GM12891 (cell line): ENCODE data around the gene SHISA6.

Experiments used
- DNase-seq: peaks from one replicate; pipeline ENCODE4 v3.0.0; 2011; ENCODE audit warnings: low spot score; ENCODE audit not compliant: insufficient read length
- FAIRE-seq: peaks from 2 replicates; lab custom pipeline; 2011; peaks lifted over from hg19 to GRCh38; lab: Jason Lieb, UNC
- PAX5 ChIP-seq: IDR thresholded peaks from 2 replicates; pipeline ENCODE4 v1.6.1; 2011; ENCODE audit warnings: low read length, moderate library complexity, mild to moderate bottlenecking; ENCODE audit not compliant: insufficient read depth, severe bottlenecking
- POLR2A ChIP-seq: IDR thresholded peaks from 2 replicates; pipeline ENCODE4 v1.6.1; 2011; ENCODE audit warnings: low read depth, low read length, control low read depth
- POLR2AphosphoS5 ChIP-seq: IDR thresholded peaks from 2 replicates; pipeline ENCODE4 v1.6.1; 2011; ENCODE audit warnings: low read depth, low read length, control low read depth
- POU2F2 ChIP-seq: IDR thresholded peaks from 2 replicates; pipeline ENCODE4 v1.6.1; 2011; ENCODE audit warnings: low read depth, mild to moderate bottlenecking, control low read depth, low read length, moderate library complexity
- SPI1 ChIP-seq: IDR thresholded peaks from 2 replicates; pipeline ENCODE4 v1.6.1; 2011; ENCODE audit warnings: low read depth, low read length, control low read depth
- TAF1 ChIP-seq: IDR thresholded peaks from 2 replicates; pipeline ENCODE4 v1.6.1; 2011; ENCODE audit warnings: low read depth, low read length, control low read depth

The SHISA6 gene

GRCh38 chr17:11492511-11492910 lies 251.5 kb downstream of the SHISA6 start:
- DNase-seq (no peak), FAIRE-seq (no peak)
- TF ChIP-seq POLR2AphosphoS5, result no peak
- no peak for TF ChIP-seq TAF1
- TF ChIP-seq SPI1, result no peak
- no peak for TF ChIP-seq PAX5
- no peak for TF ChIP-seq POLR2A
- TF ChIP-seq POU2F2, result no peak

- DNase-seq (no peak), FAIRE-seq (no peak)
- TF ChIP-seq POU2F2, result no peak
- no peak for TF ChIP-seq TAF1
- no peak for TF ChIP-seq POLR2AphosphoS5
- TF ChIP-seq PAX5, result no peak
- no peak for TF ChIP-seq SPI1
- TF ChIP-seq POLR2A, result no peak
These were observed 252.9 kb downstream of the SHISA6 start for GRCh38 chr17:11493936-11494335.

GRCh38 chr17:11495613-11496012 lies 254.6 kb downstream of the SHISA6 start:
- FAIRE-seq (no peak), DNase-seq (no peak)
- TF ChIP-seq POU2F2 (no peak), SPI1 (no peak), TAF1 (no peak), POLR2AphosphoS5 (no peak), PAX5 (no peak), POLR2A (no peak)

- TF ChIP-seq POU2F2 (no peak), SPI1 (no peak), PAX5 (no peak), TAF1 (no peak), POLR2A (no peak), POLR2AphosphoS5 (no peak)
- FAIRE-seq, result no peak
These were observed 258.9 kb downstream of the SHISA6 start for GRCh38 chr17:11499881-11500280.

GRCh38 chr17:11503308-11504035 lies 262.5 kb downstream of the SHISA6 start:
- FAIRE-seq (no peak), DNase-seq (no peak)
- no peak for TF ChIP-seq PAX5

More at GRCh38 chr17:11499881-11500280, 258.9 kb downstream of the SHISA6 start:
- DNase-seq, result no peak

- DNase-seq, result no peak
- FAIRE-seq, result no peak
- no peak for TF ChIP-seq POLR2AphosphoS5
- TF ChIP-seq SPI1, result no peak
- TF ChIP-seq POLR2A, result no peak
- TF ChIP-seq TAF1, result no peak
- no peak for TF ChIP-seq PAX5
- no peak for TF ChIP-seq POU2F2
These were observed 265.6 kb downstream of the SHISA6 start for GRCh38 chr17:11506635-11507034.

- no peak for TF ChIP-seq POLR2A
- no peak for TF ChIP-seq TAF1
- TF ChIP-seq POLR2AphosphoS5, result no peak
- no peak for TF ChIP-seq PAX5
- no peak for TF ChIP-seq POU2F2
- no peak for TF ChIP-seq SPI1
- DNase-seq, result no peak
- no peak for FAIRE-seq
These were observed 270.7 kb downstream of the SHISA6 start for GRCh38 chr17:11511696-11512095.

- DNase-seq, result no peak
- FAIRE-seq, result no peak
- TF ChIP-seq POU2F2 (no peak), PAX5 (no peak), SPI1 (no peak), POLR2A (no peak), TAF1 (no peak), POLR2AphosphoS5 (no peak)
These were observed 273.6 kb downstream of the SHISA6 start for GRCh38 chr17:11514565-11514964.

GRCh38 chr17:11514981-11515680 lies 274.1 kb downstream of the SHISA6 start:
- no peak for FAIRE-seq
- no peak for DNase-seq
- TF ChIP-seq TAF1 (no peak), POLR2AphosphoS5 (no peak), SPI1 (no peak), POU2F2 (no peak), PAX5 (no peak), POLR2A (no peak)
